SK-N-SH treated with all-trans-retinoic acid at 6 μM for 48 hours (cell line): Measurements from ENCODE around the gene PPP1R7.

ENCODE experiments used
- ATAC-seq: fragments of 200-7000 bp; cut with Tn5 transposase; 3 replicates; pipeline ENCODE4 v1.9.1; 2020; ENCODE audit warnings: mild to moderate bottlenecking, moderate library complexity
- ARNTL ChIP-seq: fragments of 450-650 bp; formaldehyde crosslinking; IDR thresholded peaks from 2 replicates; pipeline ENCODE4 v1.5.0; 2020; ENCODE audit warnings: low read depth, mild to moderate bottlenecking, moderate library complexity, borderline replicate concordance
- BACH2 ChIP-seq: fragments of 250-450 bp; sonication (Bioruptor Pico); IDR thresholded peaks from 2 replicates; pipeline ENCODE4 v1.9.0; 2021; ENCODE audit warnings: mild to moderate bottlenecking, borderline replicate concordance
- CSDC2 ChIP-seq: fragments of 250-450 bp; sonication (Bioruptor Pico); IDR thresholded peaks from 2 replicates; pipeline ENCODE4 v1.5.0; 2020; ENCODE audit warnings: mild to moderate bottlenecking, moderate library complexity
- ESRRG ChIP-seq: fragments of 250-450 bp; sonication (Bioruptor Pico); IDR thresholded peaks from 2 replicates; pipeline ENCODE4 v1.6.1; 2021; ENCODE audit warnings: mild to moderate bottlenecking
- GLIS3 ChIP-seq: fragments of 250-450 bp; sonication (Bioruptor Pico); IDR thresholded peaks from 2 replicates; pipeline ENCODE4 v1.5.0; 2020; ENCODE audit warnings: mild to moderate bottlenecking, moderate library complexity
- ISL1 ChIP-seq: fragments of 250-450 bp; sonication (Bioruptor Pico); IDR thresholded peaks from 2 replicates; pipeline ENCODE4 v2.1.2; 2022; ENCODE audit warnings: mild to moderate bottlenecking, moderate library complexity
- OSR1 ChIP-seq: fragments of 250-450 bp; sonication (Bioruptor Pico); IDR thresholded peaks from 2 replicates; pipeline ENCODE4 v1.8.0; 2022; ENCODE audit warnings: moderate library complexity, mild to moderate bottlenecking, inconsistent platforms
- PPARA ChIP-seq: fragments of 250-450 bp; sonication (Bioruptor Pico); IDR thresholded peaks from 2 replicates; pipeline ENCODE4 v1.5.0; 2020; ENCODE audit warnings: mild to moderate bottlenecking, borderline replicate concordance
- TCF4 ChIP-seq: fragments of 250-450 bp; sonication (Bioruptor Pico); IDR thresholded peaks from 2 replicates; pipeline ENCODE4 v1.8.0; 2021; ENCODE audit warnings: mild to moderate bottlenecking, moderate library complexity, borderline replicate concordance
- TOX ChIP-seq: fragments of 250-450 bp; sonication (Bioruptor Pico); IDR thresholded peaks from 2 replicates; pipeline ENCODE4 v1.8.0; 2021; ENCODE audit warnings: mild to moderate bottlenecking, moderate library complexity, borderline replicate concordance
- ZC3H10 ChIP-seq: fragments of 250-450 bp; sonication (Bioruptor Pico); IDR thresholded peaks from 2 replicates; pipeline ENCODE4 v1.5.1; 2021; ENCODE audit warnings: mild to moderate bottlenecking, moderate library complexity
- ZFP3 ChIP-seq: fragments of 250-450 bp; sonication (Bioruptor Pico); IDR thresholded peaks from 2 replicates; pipeline ENCODE4 v1.5.0; 2020; ENCODE audit warnings: mild to moderate bottlenecking, moderate library complexity
- ZNF565 ChIP-seq: fragments of 450-650 bp; formaldehyde crosslinking; conservative IDR thresholded peaks from 2 replicates; pipeline ENCODE4 v1.5.0; 2020; ENCODE audit warnings: low read depth, mild to moderate bottlenecking, moderate library complexity
- ZNF70 ChIP-seq: fragments of 450-650 bp; formaldehyde crosslinking; IDR thresholded peaks from 2 replicates; pipeline ENCODE4 v1.5.0; 2020; ENCODE audit warnings: mild to moderate bottlenecking, moderate library complexity
- ZNF8 ChIP-seq: fragments of 450-650 bp; formaldehyde crosslinking; IDR thresholded peaks from 2 replicates; pipeline ENCODE4 v1.5.0; 2020; ENCODE audit warnings: mild to moderate bottlenecking, moderate library complexity
- TF ChIP-seq, protein P1 (sequence below): fragments of 250-450 bp; sonication (Bioruptor Pico); IDR thresholded peaks from 2 replicates; pipeline ENCODE4 v1.8.0; 2021; ENCODE audit warnings: low read depth, mild to moderate bottlenecking, moderate library complexity, borderline replicate concordance
- TF ChIP-seq, protein P2 (sequence below): fragments of 250-450 bp; sonication (Bioruptor Pico); IDR thresholded peaks from 2 replicates; pipeline ENCODE4 v1.5.0; 2020; ENCODE audit warnings: mild to moderate bottlenecking, moderate library complexity
- TF ChIP-seq, protein P3 (sequence below): fragments of 250-450 bp; sonication (Bioruptor Pico); IDR thresholded peaks from 2 replicates; pipeline ENCODE4 v1.8.0; 2020; ENCODE audit warnings: mild to moderate bottlenecking, moderate library complexity, borderline replicate concordance
- TF ChIP-seq, protein P4 (sequence below): fragments of 250-450 bp; sonication (Bioruptor Pico); IDR thresholded peaks from 2 replicates; pipeline ENCODE4 v1.5.1; 2021; ENCODE audit warnings: mild to moderate bottlenecking, moderate library complexity

PPP1R7 gene

DNA sequence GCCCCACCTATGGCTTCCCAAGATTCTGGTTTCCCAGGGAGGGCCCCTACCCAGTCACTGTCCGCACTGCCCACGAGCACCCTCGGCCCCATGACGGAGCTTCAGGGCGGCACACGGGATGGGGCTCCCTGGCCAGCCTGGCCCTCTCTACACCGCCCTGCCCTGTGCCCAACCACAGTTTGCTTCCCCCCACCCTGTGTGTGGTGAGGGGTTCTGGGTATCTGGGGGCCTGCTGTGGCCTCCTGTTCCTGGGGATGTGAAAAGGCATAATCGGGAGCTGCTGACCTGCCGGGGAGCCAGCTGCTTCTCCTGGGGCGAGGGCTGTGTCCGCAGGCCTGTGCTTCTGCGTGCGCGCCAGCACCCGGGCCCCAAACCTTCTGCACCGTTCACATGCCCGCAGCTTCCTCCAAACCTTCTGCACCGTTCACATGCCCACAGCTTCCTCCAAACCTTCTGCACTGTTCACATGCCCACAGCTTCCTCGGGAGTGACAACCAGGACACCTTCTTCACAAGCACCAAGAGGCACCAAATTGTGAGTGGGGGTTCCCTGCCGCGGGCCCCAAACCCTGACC, 50.6 kb downstream of the PPP1R7 start:
- no peak for ATAC-seq
- TF ChIP-seq ZFP3 (CRISPR knock-in tag) (no peak), OSR1 (CRISPR knock-in tag) (no peak), TCF4 (CRISPR knock-in tag) (no peak), BACH2 (CRISPR knock-in tag) (no peak), ZNF70 (no peak), ZNF8 (CRISPR knock-in tag) (no peak), CSDC2 (CRISPR knock-in tag) (no peak), GLIS3 (CRISPR knock-in tag) (no peak), TOX (CRISPR knock-in tag) (no peak)
- TF ChIP-seq, protein P1, sequence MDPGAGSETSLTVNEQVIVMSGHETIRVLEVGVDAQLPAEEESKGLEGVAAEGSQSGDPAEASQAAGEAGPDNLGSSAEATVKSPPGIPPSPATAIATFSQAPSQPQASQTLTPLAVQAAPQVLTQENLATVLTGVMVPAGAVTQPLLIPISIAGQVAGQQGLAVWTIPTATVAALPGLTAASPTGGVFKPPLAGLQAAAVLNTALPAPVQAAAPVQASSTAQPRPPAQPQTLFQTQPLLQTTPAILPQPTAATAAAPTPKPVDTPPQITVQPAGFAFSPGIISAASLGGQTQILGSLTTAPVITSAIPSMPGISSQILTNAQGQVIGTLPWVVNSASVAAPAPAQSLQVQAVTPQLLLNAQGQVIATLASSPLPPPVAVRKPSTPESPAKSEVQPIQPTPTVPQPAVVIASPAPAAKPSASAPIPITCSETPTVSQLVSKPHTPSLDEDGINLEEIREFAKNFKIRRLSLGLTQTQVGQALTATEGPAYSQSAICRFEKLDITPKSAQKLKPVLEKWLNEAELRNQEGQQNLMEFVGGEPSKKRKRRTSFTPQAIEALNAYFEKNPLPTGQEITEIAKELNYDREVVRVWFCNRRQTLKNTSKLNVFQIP (CRISPR knock-in tag), result no peak
- TF ChIP-seq, protein P2, sequence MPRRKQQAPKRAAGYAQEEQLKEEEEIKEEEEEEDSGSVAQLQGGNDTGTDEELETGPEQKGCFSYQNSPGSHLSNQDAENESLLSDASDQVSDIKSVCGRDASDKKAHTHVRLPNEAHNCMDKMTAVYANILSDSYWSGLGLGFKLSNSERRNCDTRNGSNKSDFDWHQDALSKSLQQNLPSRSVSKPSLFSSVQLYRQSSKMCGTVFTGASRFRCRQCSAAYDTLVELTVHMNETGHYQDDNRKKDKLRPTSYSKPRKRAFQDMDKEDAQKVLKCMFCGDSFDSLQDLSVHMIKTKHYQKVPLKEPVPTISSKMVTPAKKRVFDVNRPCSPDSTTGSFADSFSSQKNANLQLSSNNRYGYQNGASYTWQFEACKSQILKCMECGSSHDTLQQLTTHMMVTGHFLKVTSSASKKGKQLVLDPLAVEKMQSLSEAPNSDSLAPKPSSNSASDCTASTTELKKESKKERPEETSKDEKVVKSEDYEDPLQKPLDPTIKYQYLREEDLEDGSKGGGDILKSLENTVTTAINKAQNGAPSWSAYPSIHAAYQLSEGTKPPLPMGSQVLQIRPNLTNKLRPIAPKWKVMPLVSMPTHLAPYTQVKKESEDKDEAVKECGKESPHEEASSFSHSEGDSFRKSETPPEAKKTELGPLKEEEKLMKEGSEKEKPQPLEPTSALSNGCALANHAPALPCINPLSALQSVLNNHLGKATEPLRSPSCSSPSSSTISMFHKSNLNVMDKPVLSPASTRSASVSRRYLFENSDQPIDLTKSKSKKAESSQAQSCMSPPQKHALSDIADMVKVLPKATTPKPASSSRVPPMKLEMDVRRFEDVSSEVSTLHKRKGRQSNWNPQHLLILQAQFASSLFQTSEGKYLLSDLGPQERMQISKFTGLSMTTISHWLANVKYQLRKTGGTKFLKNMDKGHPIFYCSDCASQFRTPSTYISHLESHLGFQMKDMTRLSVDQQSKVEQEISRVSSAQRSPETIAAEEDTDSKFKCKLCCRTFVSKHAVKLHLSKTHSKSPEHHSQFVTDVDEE (CRISPR knock-in tag), result no peak
- TF ChIP-seq, protein P3, sequence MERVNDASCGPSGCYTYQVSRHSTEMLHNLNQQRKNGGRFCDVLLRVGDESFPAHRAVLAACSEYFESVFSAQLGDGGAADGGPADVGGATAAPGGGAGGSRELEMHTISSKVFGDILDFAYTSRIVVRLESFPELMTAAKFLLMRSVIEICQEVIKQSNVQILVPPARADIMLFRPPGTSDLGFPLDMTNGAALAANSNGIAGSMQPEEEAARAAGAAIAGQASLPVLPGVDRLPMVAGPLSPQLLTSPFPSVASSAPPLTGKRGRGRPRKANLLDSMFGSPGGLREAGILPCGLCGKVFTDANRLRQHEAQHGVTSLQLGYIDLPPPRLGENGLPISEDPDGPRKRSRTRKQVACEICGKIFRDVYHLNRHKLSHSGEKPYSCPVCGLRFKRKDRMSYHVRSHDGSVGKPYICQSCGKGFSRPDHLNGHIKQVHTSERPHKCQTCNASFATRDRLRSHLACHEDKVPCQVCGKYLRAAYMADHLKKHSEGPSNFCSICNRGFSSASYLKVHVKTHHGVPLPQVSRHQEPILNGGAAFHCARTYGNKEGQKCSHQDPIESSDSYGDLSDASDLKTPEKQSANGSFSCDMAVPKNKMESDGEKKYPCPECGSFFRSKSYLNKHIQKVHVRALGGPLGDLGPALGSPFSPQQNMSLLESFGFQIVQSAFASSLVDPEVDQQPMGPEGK (CRISPR knock-in tag), result no peak

DNA sequence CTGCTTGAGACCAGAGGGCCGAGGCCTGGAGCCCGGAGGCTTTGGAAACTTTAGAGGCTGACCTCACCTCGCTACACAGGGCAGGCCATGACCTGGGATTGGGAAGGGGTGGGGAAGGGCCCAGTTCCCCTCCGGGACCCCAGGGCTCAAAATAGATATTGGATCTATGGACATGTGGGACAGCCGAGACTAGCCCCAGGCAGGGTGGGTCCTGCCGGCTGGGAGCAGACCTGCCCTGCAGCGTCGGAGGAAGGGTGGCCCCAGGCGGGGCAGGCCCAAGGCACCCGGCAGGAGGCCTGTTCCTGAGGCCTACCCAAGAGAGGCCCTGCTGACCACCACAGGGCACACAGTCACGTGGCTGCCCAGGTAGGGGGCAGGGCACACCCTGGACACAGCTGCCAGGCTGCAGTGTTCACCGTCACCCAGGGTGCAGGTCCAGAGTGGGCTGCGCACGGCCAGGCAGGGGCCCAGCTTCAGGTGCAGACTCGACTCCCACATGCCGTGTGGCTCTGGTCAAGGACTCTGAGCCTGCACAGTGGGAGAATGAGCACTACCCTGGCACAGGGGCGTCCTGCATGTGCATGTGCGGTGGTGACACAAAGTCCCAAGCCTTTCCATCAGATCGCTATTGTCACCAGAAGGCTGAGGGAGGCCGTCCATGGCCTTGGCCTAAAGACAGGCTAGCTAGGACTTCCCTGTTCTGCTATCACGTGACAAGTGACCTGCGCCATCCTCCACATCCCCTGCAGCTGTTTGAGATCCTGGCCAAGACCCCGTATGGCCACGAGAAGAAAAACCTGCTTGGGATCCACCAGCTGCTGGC, 51.4 kb downstream of the PPP1R7 start:
- ATAC-seq, result no peak
- TF ChIP-seq ZNF565 (no peak), PPARA (no peak), ZNF70 (no peak), OSR1 (CRISPR knock-in tag) (no peak), ESRRG (no peak), ARNTL (CRISPR knock-in tag) (no peak), TOX (CRISPR knock-in tag) (no peak), ZC3H10 (CRISPR knock-in tag) (no peak), ISL1 (CRISPR knock-in tag) (no peak), GLIS3 (CRISPR knock-in tag) (no peak)
- TF ChIP-seq, protein P1 (CRISPR knock-in tag), result no peak
- TF ChIP-seq, protein P3 (CRISPR knock-in tag), result no peak
- TF ChIP-seq, protein P4, sequence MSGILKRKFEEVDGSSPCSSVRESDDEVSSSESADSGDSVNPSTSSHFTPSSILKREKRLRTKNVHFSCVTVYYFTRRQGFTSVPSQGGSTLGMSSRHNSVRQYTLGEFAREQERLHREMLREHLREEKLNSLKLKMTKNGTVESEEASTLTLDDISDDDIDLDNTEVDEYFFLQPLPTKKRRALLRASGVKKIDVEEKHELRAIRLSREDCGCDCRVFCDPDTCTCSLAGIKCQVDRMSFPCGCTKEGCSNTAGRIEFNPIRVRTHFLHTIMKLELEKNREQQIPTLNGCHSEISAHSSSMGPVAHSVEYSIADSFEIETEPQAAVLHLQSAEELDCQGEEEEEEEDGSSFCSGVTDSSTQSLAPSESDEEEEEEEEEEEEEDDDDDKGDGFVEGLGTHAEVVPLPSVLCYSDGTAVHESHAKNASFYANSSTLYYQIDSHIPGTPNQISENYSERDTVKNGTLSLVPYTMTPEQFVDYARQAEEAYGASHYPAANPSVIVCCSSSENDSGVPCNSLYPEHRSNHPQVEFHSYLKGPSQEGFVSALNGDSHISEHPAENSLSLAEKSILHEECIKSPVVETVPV (CRISPR knock-in tag), result no peak
